Vagina (tissue), 2 donors: Measurements from ENCODE around the gene NIT2.

Experiments used
- POLR2AphosphoS5 ChIP-seq, 2 donors: sonication (generic); formaldehyde crosslinking; IDR thresholded peaks; one replicate each; pipeline ENCODE4 v1.9.0; 2017; ENCODE audit warnings: antibody characterized with exemption in 2 of 2, mild to moderate bottlenecking in 2 of 2, low read depth in 1 of 2; ENCODE audit not compliant: insufficient read depth in 1 of 2
- TF ChIP-seq, protein P1 (sequence below), 3 experiments: fragments of 450-650 bp in 2 of 3; fragments of 200-600 bp in 1 of 3; sonication (generic) in 1 of 3; IDR thresholded peaks; one replicate each; pipeline ENCODE4 v1.5.1; 2017 to 2019; ENCODE audit warnings: antibody characterized with exemption in 3 of 3, mild to moderate bottlenecking in 2 of 3, moderate library complexity in 2 of 3

DNA sequence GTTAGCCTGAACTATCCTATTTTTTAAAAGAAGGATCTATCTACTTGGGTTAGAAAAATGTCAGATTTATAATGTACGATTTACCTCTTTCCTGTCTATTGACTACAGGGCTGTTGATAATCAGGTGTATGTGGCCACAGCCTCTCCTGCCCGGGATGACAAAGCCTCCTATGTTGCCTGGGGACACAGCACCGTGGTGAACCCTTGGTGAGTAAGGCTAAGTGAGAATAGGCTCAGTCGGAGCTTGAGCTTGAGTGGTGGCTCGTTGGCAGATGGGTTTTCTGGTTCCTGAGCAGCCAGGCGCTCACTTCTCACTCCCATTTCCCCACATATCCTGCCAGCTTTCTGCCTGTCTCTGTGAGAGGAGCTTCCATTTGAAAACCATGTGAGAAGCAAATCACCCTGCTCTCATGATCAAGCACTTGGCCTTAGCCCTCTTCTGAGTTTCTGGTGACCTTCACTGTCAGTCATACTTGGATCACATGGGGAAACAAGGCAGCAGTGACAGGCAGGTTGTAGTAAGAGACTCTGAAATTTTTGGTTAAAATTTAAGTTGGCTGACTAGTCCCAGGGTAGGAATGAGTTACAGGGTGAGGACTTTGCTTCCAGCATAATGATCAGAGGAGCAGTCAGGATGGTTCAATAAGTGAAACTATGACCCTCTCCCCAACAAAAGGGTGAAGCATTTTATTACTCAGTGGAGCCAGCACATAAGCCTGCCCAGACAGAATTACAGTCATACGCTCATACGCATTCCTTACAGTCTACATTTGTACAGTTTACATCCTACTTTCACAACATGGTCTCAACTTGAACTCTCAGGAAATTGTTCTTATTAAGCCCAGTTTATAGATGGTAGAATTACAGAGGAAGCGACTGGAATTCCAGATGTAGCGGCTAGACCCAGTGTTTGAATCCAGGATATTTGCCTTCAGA is 18.0 kb downstream of the NIT2 start:
- TF ChIP-seq, protein P1, sequence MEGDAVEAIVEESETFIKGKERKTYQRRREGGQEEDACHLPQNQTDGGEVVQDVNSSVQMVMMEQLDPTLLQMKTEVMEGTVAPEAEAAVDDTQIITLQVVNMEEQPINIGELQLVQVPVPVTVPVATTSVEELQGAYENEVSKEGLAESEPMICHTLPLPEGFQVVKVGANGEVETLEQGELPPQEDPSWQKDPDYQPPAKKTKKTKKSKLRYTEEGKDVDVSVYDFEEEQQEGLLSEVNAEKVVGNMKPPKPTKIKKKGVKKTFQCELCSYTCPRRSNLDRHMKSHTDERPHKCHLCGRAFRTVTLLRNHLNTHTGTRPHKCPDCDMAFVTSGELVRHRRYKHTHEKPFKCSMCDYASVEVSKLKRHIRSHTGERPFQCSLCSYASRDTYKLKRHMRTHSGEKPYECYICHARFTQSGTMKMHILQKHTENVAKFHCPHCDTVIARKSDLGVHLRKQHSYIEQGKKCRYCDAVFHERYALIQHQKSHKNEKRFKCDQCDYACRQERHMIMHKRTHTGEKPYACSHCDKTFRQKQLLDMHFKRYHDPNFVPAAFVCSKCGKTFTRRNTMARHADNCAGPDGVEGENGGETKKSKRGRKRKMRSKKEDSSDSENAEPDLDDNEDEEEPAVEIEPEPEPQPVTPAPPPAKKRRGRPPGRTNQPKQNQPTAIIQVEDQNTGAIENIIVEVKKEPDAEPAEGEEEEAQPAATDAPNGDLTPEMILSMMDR (IDR thresholded peaks at IDR 0.05), result no peak
- no peak for TF ChIP-seq POLR2AphosphoS5 (IDR thresholded peaks at IDR 0.05; ENCODE audit: insufficient read depth in 1 of 2, low read depth in 1 of 2)
